ENCODE data around the gene LGALS3BP. TPM values are rescaled to one million over a fixed set of nuclear protein-coding genes. Genes with fewer than 3 reads are reported as not detected.

Gene LGALS3BP
- total and polyA plus RNA-seq, 2 of the 13 experiments (the other 11 are each of a cell fraction or from before 2014, with no cell fraction given), result 137 to 332 TPM

DNA sequence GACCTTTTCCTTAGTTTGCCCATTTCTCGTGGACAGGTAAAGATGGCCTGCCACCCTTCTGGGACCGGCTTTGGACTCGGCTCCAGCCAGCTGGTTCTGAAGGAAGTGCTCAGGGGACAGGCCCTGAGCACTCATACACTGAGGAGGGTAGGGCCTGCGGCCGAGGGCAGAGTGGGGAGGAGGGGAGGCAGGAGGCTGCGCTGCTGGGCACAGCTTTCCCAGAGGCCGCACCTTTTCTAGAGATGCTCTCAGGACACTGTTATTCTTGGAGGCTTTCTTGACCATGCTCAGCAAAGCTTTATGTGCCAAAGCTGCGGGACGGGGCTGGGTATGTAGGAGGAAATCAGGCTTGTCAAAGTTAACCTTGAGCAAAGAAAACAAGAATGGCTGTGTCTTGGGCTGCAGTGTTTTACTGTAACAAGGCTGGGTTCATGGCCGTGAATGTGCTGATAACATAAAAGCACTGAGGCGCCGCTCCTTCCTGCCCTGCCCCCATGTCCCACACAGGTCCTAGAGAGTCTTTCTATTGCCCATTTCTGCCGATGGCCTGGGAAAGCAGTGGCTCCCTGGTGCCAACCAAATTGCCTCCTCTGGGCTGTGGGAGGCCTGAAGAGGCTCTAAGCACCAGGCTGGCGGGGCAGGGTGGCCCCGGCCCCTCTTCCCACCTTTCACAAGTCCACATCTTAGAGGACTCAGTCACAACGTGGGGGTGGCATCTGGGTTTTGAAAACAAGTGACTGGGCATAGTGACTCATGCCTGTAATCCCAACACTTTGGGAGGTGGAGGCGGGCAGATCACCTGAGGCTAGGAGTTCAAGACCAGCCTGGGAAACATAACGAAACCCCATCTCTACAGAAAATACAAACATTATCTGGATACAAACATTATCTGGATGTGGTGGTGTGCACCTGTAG lies 32.2 kb downstream of the LGALS3BP start (continued):
- TF ChIP-seq YY1 (IDR thresholded peaks at IDR 0.05; ENCODE audit: insufficient read depth, insufficient replicate concordance, low read depth, low read length), result no peak
- no peak for TF ChIP-seq POLR2AphosphoS2 (IDR thresholded peaks at IDR 0.05; ENCODE audit: low read depth, low read length)
- no peak for TF ChIP-seq ZNF564 (CRISPR knock-in tag; IDR thresholded peaks at IDR 0.05)
- TF ChIP-seq SMYD3 (CRISPR knock-in tag; IDR thresholded peaks at IDR 0.05), result no peak
- TF ChIP-seq RORA (CRISPR knock-in tag; IDR thresholded peaks at IDR 0.05), result no peak
- no peak for TF ChIP-seq LCORL (IDR thresholded peaks at IDR 0.05)
- TF ChIP-seq LCORL (CRISPR knock-in tag; IDR thresholded peaks at IDR 0.05), result peak; percentile 57
- peak; percentile 47; the same call in 1 of the 2 replicates for TF ChIP-seq HMG20A (CRISPR knock-in tag; IDR thresholded peaks at IDR 0.05; ENCODE audit: borderline replicate concordance)
- no peak for TF ChIP-seq ZFP1 (CRISPR knock-in tag; IDR thresholded peaks at IDR 0.05)
- TF ChIP-seq ZKSCAN1 (IDR thresholded peaks at IDR 0.05; ENCODE audit: low read length), result no peak
- TF ChIP-seq MATR3 (CRISPR knock-in tag; IDR thresholded peaks at IDR 0.05), result no peak
- no peak for TF ChIP-seq ZNF746 (CRISPR knock-in tag; IDR thresholded peaks at IDR 0.05)
- TF ChIP-seq HNRNPL (IDR thresholded peaks at IDR 0.05; ENCODE audit: low read depth, low read length), result peak; percentile 59; the same call in 1 of the 2 replicates
- TF ChIP-seq, protein P1, sequence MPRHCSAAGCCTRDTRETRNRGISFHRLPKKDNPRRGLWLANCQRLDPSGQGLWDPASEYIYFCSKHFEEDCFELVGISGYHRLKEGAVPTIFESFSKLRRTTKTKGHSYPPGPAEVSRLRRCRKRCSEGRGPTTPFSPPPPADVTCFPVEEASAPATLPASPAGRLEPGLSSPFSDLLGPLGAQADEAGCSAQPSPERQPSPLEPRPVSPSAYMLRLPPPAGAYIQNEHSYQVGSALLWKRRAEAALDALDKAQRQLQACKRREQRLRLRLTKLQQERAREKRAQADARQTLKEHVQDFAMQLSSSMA (CRISPR knock-in tag; IDR thresholded peaks at IDR 0.05), result no peak
- TF ChIP-seq, protein P2, sequence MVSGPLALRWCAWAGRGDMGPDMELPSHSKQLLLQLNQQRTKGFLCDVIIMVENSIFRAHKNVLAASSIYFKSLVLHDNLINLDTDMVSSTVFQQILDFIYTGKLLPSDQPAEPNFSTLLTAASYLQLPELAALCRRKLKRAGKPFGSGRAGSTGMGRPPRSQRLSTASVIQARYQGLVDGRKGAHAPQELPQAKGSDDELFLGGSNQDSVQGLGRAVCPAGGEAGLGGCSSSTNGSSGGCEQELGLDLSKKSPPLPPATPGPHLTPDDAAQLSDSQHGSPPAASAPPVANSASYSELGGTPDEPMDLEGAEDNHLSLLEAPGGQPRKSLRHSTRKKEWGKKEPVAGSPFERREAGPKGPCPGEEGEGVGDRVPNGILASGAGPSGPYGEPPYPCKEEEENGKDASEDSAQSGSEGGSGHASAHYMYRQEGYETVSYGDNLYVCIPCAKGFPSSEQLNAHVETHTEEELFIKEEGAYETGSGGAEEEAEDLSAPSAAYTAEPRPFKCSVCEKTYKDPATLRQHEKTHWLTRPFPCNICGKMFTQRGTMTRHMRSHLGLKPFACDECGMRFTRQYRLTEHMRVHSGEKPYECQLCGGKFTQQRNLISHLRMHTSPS (CRISPR knock-in tag; IDR thresholded peaks at IDR 0.05; ENCODE audit: low read depth), result peak; percentile 89
- no peak for TF ChIP-seq PHB2 (IDR thresholded peaks at IDR 0.05; ENCODE audit: partially characterized antibody)
- TF ChIP-seq ZNF569 (CRISPR knock-in tag; IDR thresholded peaks at IDR 0.05; ENCODE audit: borderline replicate concordance), result no peak
- TF ChIP-seq NR2F2 (IDR thresholded peaks at IDR 0.05; ENCODE audit: borderline replicate concordance, low read depth), result 0 out of 2 replicates have a peak, but pooled peaks have one; percentile 30
- no peak for TF ChIP-seq NCOA5 (CRISPR knock-in tag; IDR thresholded peaks at IDR 0.05)
- peak; percentile 39; the same call in 1 of the 2 replicates for TF ChIP-seq MEIS2 (CRISPR knock-in tag; IDR thresholded peaks at IDR 0.05)
- TF ChIP-seq SYNCRIP (IDR thresholded peaks at IDR 0.05; ENCODE audit: insufficient read depth, low read depth, low read length), result no peak
- no peak for TF ChIP-seq SETDB1 (CRISPR knock-in tag; IDR thresholded peaks at IDR 0.05; ENCODE audit: borderline replicate concordance)
- TF ChIP-seq NFE2L1 (CRISPR knock-in tag; IDR thresholded peaks at IDR 0.05; ENCODE audit: borderline replicate concordance), result no peak
- TF ChIP-seq FIP1L1 (IDR thresholded peaks at IDR 0.05; ENCODE audit: borderline replicate concordance, insufficient read depth, low read depth, low read length), result no peak
- no peak for TF ChIP-seq ZSCAN9 (CRISPR knock-in tag; IDR thresholded peaks at IDR 0.05; ENCODE audit: borderline replicate concordance)
- no peak for TF ChIP-seq ZSCAN22 (CRISPR knock-in tag; IDR thresholded peaks at IDR 0.05)
- TF ChIP-seq, protein P3, sequence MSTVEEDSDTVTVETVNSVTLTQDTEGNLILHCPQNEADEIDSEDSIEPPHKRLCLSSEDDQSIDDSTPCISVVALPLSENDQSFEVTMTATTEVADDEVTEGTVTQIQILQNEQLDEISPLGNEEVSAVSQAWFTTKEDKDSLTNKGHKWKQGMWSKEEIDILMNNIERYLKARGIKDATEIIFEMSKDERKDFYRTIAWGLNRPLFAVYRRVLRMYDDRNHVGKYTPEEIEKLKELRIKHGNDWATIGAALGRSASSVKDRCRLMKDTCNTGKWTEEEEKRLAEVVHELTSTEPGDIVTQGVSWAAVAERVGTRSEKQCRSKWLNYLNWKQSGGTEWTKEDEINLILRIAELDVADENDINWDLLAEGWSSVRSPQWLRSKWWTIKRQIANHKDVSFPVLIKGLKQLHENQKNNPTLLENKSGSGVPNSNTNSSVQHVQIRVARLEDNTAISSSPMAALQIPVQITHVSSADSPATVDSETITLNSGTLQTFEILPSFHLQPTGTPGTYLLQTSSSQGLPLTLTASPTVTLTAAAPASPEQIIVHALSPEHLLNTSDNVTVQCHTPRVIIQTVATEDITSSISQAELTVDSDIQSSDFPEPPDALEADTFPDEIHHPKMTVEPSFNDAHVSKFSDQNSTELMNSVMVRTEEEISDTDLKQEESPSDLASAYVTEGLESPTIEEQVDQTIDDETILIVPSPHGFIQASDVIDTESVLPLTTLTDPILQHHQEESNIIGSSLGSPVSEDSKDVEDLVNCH (CRISPR knock-in tag; IDR thresholded peaks at IDR 0.05), result no peak
- TF ChIP-seq ZNF550 (CRISPR knock-in tag; IDR thresholded peaks at IDR 0.05; ENCODE audit: borderline replicate concordance), result no peak

All from HepG2 (cell line).